Germinal center (tissue), 1 donor: ENCODE results near the gene EDIL3.
"Not testable (repeated sequence)": the region's sequence is repeated elsewhere in the genome, so short reads cannot be mapped to it uniquely, and the experiment has no call there.

ENCODE experiments used
- DNase-seq: peaks from one replicate; pipeline ENCODE4 v3.0.0; 2012; ENCODE audit warnings: mixed read lengths, low spot score

Gene EDIL3

DNA sequence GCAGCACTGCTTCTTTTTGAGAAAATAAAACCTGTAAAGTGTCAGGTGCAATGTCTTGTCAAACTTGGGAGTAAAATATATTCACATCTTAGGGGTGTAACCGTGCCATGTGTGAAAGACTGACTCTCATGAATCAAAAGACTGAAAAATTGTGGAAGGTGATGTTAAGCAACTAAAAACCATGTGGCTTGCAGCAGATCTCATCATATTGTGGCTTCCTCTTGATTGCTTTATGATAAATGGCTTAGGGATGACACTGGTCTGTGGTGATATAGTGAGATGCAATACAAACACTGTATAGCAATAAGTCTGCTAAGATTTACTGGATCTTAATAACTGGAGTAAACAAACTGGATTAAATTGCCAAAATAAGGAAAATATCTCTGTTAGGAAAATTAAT is 321.6 kb downstream of the EDIL3 start:
- DNase-seq, result no peak

- no peak for DNase-seq
These were observed 325.0 kb downstream of the EDIL3 start for GRCh38 chr5:84059672-84060071.

DNA sequence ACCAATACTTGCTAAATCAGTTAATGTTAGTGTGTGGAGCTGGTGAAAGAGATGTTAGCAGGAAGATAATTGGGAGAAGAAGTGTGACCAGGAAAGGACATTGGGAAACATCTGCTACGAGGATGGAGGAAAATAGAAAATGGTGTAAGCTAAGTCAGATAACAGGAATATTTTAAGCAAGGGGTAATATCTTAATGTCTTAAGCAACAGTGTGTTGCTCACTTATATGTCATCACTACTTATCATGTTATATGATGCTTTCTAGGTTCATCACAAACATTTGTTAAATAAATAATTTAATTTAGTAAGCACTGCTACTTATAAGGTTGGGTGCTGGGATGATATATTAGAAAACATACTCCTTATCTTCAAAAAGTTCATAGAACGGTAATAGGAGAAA is 326.1 kb downstream of the EDIL3 start:
- no peak for DNase-seq

DNA sequence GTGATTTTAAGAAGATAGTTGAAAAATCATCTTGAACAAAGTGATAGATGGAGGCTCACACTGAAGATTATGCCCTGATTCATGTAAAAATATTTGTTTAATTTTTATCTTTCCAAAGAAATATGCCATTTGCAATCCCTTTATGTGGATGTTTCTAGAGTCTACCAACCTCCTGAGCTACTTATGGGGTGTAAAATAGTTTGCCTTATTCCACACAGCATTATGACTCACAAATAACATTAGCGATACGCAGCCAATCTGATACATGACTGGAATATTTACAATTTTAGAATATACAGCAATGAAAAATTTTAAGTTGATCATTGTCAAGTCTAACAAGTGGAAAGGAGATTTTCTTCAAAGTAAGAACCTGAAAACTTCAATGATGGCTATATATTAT is 327.5 kb downstream of the EDIL3 start:
- DNase-seq, result no peak

DNA sequence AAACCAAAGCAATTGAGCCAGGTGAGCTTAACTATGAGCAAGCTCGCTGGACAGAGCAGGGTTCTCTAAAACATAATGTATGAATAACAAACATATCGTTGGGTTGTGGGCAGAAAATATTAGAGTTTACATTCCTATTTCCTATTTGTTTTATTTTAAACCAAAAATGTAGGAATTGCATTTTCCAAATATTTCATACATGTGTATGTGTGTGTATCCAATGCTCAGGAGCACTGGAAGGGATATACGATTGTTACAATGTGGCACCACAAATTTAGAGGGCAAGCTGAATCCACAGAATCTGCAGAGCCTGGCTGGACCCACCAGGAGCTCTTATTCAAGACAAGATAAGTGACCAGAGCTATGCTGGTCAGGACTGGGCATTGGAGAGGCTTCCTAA is 338.7 kb downstream of the EDIL3 start:
- no peak for DNase-seq

GRCh38 chr5:84036842-84037241 is 347.8 kb downstream of the EDIL3 start:
- no peak for DNase-seq

- DNase-seq, result no peak
These were observed 352.4 kb downstream of the EDIL3 start for GRCh38 chr5:84032324-84032723.

- no peak for DNase-seq
These were observed 356.6 kb downstream of the EDIL3 start for GRCh38 chr5:84028093-84028492.

GRCh38 chr5:84018521-84018920 is 366.2 kb downstream of the EDIL3 start:
- not testable (repeated sequence) for DNase-seq

GRCh38 chr5:84017523-84018172 is 367.0 kb downstream of the EDIL3 start:
- DNase-seq, result no peak

- DNase-seq, result no peak
These were observed 368.6 kb downstream of the EDIL3 start for GRCh38 chr5:84016085-84016484.

- no peak for DNase-seq
These were observed 369.7 kb downstream of the EDIL3 start for GRCh38 chr5:84014966-84015365.

- no peak for DNase-seq
These were observed 390.9 kb downstream of the EDIL3 start for GRCh38 chr5:83993803-83994202.

DNA sequence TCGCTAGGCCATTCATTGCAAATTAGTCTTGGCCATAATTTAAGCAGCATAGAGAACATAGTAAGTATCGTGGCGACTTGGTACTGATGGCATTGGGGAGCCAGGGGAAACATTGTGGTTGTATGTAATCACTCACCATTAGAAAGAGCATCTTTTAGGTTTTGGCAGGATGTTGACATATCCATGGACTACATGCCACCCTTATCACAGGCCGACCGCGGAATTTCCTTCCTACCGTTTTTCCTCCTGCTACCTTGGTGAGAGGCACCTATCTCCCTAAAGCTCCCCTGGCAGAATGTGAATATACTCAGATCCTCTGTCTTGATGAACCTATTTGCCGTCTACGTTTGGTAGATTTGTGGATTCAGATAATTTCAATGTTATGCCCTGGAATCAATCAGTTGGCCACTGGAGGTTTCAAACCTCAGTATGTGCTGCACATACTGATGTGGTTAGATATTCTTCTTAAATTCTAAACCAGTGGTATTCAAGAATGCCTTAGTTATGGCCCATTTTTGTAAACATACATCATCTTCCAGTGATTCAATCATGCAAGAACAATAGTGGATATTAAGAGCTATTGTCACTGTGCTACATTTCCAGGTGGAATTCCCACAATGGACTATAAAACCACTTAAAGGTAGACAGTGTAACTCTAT is 393.0 kb downstream of the EDIL3 start:
- DNase-seq, result no peak

DNA sequence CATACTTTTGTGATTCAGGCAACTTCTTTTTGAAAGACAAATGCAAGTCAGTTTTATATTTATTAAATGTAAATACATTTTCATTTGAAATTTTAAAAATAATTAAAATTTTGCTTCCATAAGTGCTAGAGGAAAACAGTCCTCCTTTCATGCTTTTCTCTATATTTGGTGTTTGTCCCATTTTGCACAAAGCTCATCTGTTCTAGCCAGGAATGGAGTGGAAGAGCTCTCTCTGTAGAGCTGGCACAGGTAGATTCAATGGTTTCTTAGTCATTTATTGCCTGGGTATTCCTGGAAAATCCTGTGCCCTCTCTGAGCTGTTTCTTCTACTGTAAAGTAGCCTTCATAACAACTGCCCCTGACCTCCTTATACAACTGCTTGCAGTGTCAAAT is 396.4 kb downstream of the EDIL3 start:
- DNase-seq, result no peak

DNA sequence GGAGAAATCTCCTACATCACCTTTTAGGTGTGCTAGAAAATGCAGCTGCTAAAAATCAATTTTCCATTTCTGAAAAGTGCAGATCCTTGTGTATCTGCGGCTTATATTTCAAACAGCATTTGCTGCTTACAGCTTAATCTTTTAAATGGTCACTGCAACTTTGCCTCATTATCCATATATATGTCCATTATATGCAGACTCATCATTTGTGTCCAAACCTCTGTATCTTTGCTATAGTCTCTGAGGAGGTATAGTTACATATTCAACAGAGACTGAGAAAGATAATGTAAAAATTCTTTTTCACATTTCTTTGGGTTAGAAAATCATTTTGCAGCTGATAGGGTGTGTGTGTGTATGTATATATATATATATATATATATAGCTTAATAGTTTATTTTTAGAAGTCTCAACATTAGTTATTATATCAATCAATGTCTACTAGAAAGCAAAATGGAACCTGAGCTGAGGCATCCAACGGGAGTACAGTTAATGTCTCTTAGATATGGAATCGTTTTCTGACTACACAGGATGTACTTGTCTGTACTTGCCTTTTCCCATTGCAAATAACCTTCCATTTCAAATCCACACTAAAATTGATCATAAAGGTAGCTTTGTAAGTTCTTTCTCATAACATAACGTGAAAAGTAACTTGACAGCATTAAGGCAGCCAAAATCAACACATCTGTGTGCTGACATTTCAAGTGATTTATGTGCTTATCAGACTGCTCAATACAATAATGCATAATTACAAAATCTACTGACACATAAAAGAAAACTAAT is 397.0 kb downstream of the EDIL3 start:
- DNase-seq, result no peak

GRCh38 chr5:83983852-83984251 is 400.8 kb downstream of the EDIL3 start:
- no peak for DNase-seq

GRCh38 chr5:83973925-83974815 is 410.5 kb downstream of the EDIL3 start:
- no peak for DNase-seq

- DNase-seq, result no peak
These were observed 411.8 kb downstream of the EDIL3 start for GRCh38 chr5:83972909-83973308.

DNA sequence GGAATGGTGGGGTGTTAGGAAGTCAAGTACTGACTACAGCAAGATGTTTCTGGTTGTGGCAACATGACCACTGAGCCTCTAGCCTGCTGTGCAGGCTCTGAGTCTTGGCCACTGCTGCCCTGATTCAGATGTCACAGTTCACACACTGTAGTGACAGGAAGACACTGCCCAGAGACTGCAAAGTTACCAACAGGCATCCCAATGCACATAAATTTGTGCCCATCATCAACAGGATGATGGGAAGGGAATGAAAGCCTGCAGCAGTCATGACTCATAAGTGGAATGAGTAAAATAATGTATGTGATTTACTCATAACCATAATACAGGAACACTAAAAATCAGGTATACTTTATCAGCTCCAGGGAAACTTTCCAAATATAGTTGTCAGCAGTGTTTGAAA is 412.4 kb downstream of the EDIL3 start:
- no peak for DNase-seq

GRCh38 chr5:83967417-83967816 is 417.3 kb downstream of the EDIL3 start:
- no peak for DNase-seq

GRCh38 chr5:83965441-83965840 is 419.2 kb downstream of the EDIL3 start:
- no peak for DNase-seq
